ENCODE results near the gene SORBS1. TPM values are rescaled to one million over a fixed set of nuclear protein-coding genes. Genes with fewer than 3 reads are reported as not detected.

The SORBS1 gene
- total and polyA plus RNA-seq, 2 experiments from 2014 or later: 17.0 to 40.2 TPM

- Histone ChIP-seq H3K27me3 (no peaks in the 10 kb centered on the region), H3K9me3 (ENCODE audit: low read depth) (no peaks in the 10 kb centered on the region), H3K27ac (no peak overlapping the region), H4K20me1 (ENCODE audit: insufficient read depth, poor library complexity, severe bottlenecking) (no peaks in the 10 kb centered on the region), H3K4me3 (no peak overlapping the region), H2AFZ (no peak overlapping the region), H3K4me1 (ENCODE audit: insufficient read depth) (peaks cover 17% of the 10 kb centered on the region), H3K79me2 (no peaks in the 10 kb centered on the region), H3K9me2 (replicated peaks; ENCODE audit: insufficient read depth) (no peaks in the 10 kb centered on the region), H3K4me2 (no peak overlapping the region), H3K36me3 (replicated peaks; ENCODE audit: insufficient read depth, low read depth) (no peaks in the 10 kb centered on the region)
- TF ChIP-seq EZH2 (IDR thresholded peaks at IDR 0.05; ENCODE audit: borderline replicate concordance) (no peak), EZH2phosphoT487 (IDR thresholded peaks at IDR 0.05; ENCODE audit: low read depth, severe bottlenecking, unreplicated experiment) (no peak), CTCF (IDR thresholded peaks at IDR 0.05; ENCODE audit: poor library complexity) (no peak)
- no peak for DNase-seq (ENCODE audit: low spot score)
- WGBS (ENCODE audit: low lambda C conversion rate, missing lambda C conversion rate): 97% methylated on average over 12 of the region's 12 CpGs
Measured at GRCh38 chr10:95384011-95384704, 177.0 kb downstream of the SORBS1 start.

- Histone ChIP-seq H3K79me2 (no peaks in the 10 kb centered on the region), H3K9me2 (replicated peaks; ENCODE audit: insufficient read depth) (no peaks in the 10 kb centered on the region), H3K4me3 (no peak overlapping the region), H3K27me3 (no peaks in the 10 kb centered on the region), H3K4me1 (ENCODE audit: insufficient read depth) (peaks cover 4% of the 10 kb centered on the region), H3K36me3 (replicated peaks; ENCODE audit: insufficient read depth, low read depth) (no peaks in the 10 kb centered on the region), H3K27ac (no peak overlapping the region), H4K20me1 (ENCODE audit: insufficient read depth, poor library complexity, severe bottlenecking) (no peaks in the 10 kb centered on the region), H3K4me2 (no peak overlapping the region), H2AFZ (no peak overlapping the region), H3K9me3 (ENCODE audit: low read depth) (no peaks in the 10 kb centered on the region)
- 83% methylated on average over 2 of the region's 2 CpGs for WGBS (ENCODE audit: low lambda C conversion rate, missing lambda C conversion rate)
- no peak for DNase-seq (ENCODE audit: low spot score)
- no peak for TF ChIP-seq CTCF (IDR thresholded peaks at IDR 0.05; ENCODE audit: poor library complexity)
- TF ChIP-seq EZH2 (IDR thresholded peaks at IDR 0.05; ENCODE audit: borderline replicate concordance): no peak
- no peak for TF ChIP-seq EZH2phosphoT487 (IDR thresholded peaks at IDR 0.05; ENCODE audit: low read depth, severe bottlenecking, unreplicated experiment)
Measured at GRCh38 chr10:95382596-95382995, 178.6 kb downstream of the SORBS1 start.

GRCh38 chr10:95382174-95382573 is 179.0 kb downstream of the SORBS1 start:
- Histone ChIP-seq H4K20me1 (ENCODE audit: insufficient read depth, poor library complexity, severe bottlenecking) (no peaks in the 10 kb centered on the region), H3K9me2 (replicated peaks; ENCODE audit: insufficient read depth) (no peaks in the 10 kb centered on the region), H2AFZ (no peak overlapping the region), H3K9me3 (ENCODE audit: low read depth) (no peaks in the 10 kb centered on the region), H3K4me3 (no peak overlapping the region), H3K27me3 (no peaks in the 10 kb centered on the region), H3K4me1 (ENCODE audit: insufficient read depth) (peaks cover 4% of the 10 kb centered on the region), H3K79me2 (no peaks in the 10 kb centered on the region), H3K27ac (no peak overlapping the region), H3K36me3 (replicated peaks; ENCODE audit: insufficient read depth, low read depth) (no peaks in the 10 kb centered on the region), H3K4me2 (no peak overlapping the region)
- TF ChIP-seq EZH2phosphoT487 (IDR thresholded peaks at IDR 0.05; ENCODE audit: low read depth, severe bottlenecking, unreplicated experiment) (no peak), EZH2 (IDR thresholded peaks at IDR 0.05; ENCODE audit: borderline replicate concordance) (no peak), CTCF (IDR thresholded peaks at IDR 0.05; ENCODE audit: poor library complexity) (no peak)
- no peak for DNase-seq (ENCODE audit: low spot score)

Measured in hepatocyte (in vitro differentiated cells).